IPS-11a (cell line): ENCODE results near the gene FNBP1.
"Not testable (repeated sequence)": the region's sequence is repeated elsewhere in the genome, so short reads cannot be mapped to it uniquely, and the experiment has no call there.

ENCODE experiments used
- H3K4me3 ChIP-seq: one replicate; pipeline ENCODE4 v1.5.1; 2013; ENCODE audit warnings: low read depth, low read length, control low read depth

The FNBP1 gene

GRCh38 chr9:129962889-129963703, 79.9 kb downstream of the FNBP1 start:
- peak overlapping the region; percentile 20 for H3K4me3 ChIP-seq

- H3K4me3 ChIP-seq: no peak overlapping the region
Observed at GRCh38 chr9:129962451-129962864, 80.5 kb downstream of the FNBP1 start.

- no peak overlapping the region for H3K4me3 ChIP-seq
Observed at GRCh38 chr9:129958796-129959195, 84.2 kb downstream of the FNBP1 start.

GRCh38 chr9:129954868-129955550, 88.0 kb downstream of the FNBP1 start:
- no peak overlapping the region for H3K4me3 ChIP-seq

- H3K4me3 ChIP-seq: no peak overlapping the region
Observed at GRCh38 chr9:129953736-129954135, 89.3 kb downstream of the FNBP1 start.

GRCh38 chr9:129952337-129952736, 90.7 kb downstream of the FNBP1 start:
- no peak overlapping the region for H3K4me3 ChIP-seq

- no peak overlapping the region for H3K4me3 ChIP-seq
Observed at GRCh38 chr9:129949821-129950220, 93.2 kb downstream of the FNBP1 start.

GRCh38 chr9:129948626-129949025, 94.4 kb downstream of the FNBP1 start:
- H3K4me3 ChIP-seq: not testable (repeated sequence)

- H3K4me3 ChIP-seq: no peak overlapping the region
Observed at GRCh38 chr9:129946246-129946995, 96.6 kb downstream of the FNBP1 start.

GRCh38 chr9:129945314-129945713, 97.7 kb downstream of the FNBP1 start:
- H3K4me3 ChIP-seq: no peak overlapping the region

GRCh38 chr9:129944506-129945116, 98.4 kb downstream of the FNBP1 start:
- H3K4me3 ChIP-seq: no peak overlapping the region

- H3K4me3 ChIP-seq: no peak overlapping the region
Observed at GRCh38 chr9:129939431-129939830, 103.6 kb downstream of the FNBP1 start.

GRCh38 chr9:129938291-129938979, 104.6 kb downstream of the FNBP1 start:
- no peak overlapping the region for H3K4me3 ChIP-seq

GRCh38 chr9:129937879-129938278, 105.1 kb downstream of the FNBP1 start:
- not testable (repeated sequence) for H3K4me3 ChIP-seq

- H3K4me3 ChIP-seq: no peak overlapping the region
Observed at GRCh38 chr9:129936222-129936621, 106.8 kb downstream of the FNBP1 start.

GRCh38 chr9:129934780-129935179, 108.2 kb downstream of the FNBP1 start:
- H3K4me3 ChIP-seq: no peak overlapping the region

GRCh38 chr9:129934041-129934591, 108.9 kb downstream of the FNBP1 start:
- H3K4me3 ChIP-seq: no peak overlapping the region

GRCh38 chr9:129933185-129934040, 109.6 kb downstream of the FNBP1 start:
- no peak overlapping the region for H3K4me3 ChIP-seq
